HFFc6 (cell line): ENCODE data around the gene SDSL. TPM values are rescaled to one million over a fixed set of nuclear protein-coding genes. Genes with fewer than 3 reads are reported as not detected.

Source experiments
- DNase-seq: peaks from one replicate; pipeline ENCODE4 v3.0.0-alpha.2; 2018
- H3K27ac Mint-ChIP-seq: 2 replicates; pipeline ENCODE4 v1.8.0; 2020; ENCODE audit warnings: mild to moderate bottlenecking, mixed read lengths
- H3K27me3 Mint-ChIP-seq: 2 replicates; pipeline ENCODE4 v1.8.0; 2021; ENCODE audit warnings: mild to moderate bottlenecking, moderate library complexity, mixed read lengths; ENCODE audit not compliant: insufficient read depth
- H3K36me3 Mint-ChIP-seq: 2 replicates; pipeline ENCODE4 v1.8.0; 2021; ENCODE audit warnings: low read depth, mixed read lengths
- H3K4me1 Mint-ChIP-seq: 2 replicates; pipeline ENCODE4 v1.8.0; 2020; ENCODE audit warnings: low read depth, mixed read lengths
- H3K4me3 Mint-ChIP-seq: 2 replicates; pipeline ENCODE4 v1.8.0; 2020; ENCODE audit warnings: mild to moderate bottlenecking, moderate library complexity, mixed read lengths
- H3K9me3 Mint-ChIP-seq: 2 replicates; pipeline ENCODE4 v1.8.0; 2020; ENCODE audit warnings: mild to moderate bottlenecking, mixed read lengths
- CTCF ChIP-seq: fragments of 200-600 bp; sonication (generic); IDR thresholded peaks from 2 replicates; pipeline ENCODE4 v1.5.0; 2021; ENCODE audit warnings: antibody characterized with exemption, mild to moderate bottlenecking
- total RNA-seq, 6 experiments: library from RNA; stranded (reverse); fragmentation: NEBNext Ultra II Directional; extraction: Animal tissue kit (Norgen Biotek cat#: 25700); gene quantifications; 2 replicates in 1 of 6; 3 replicates in 5 of 6; pipeline ENCODE4 v1.2.3, GENCODE V29; 2021

SDSL gene
- total RNA-seq, 6 experiments from 2014 or later: 8.5 to 11.6 (median 10.4) TPM

DNA sequence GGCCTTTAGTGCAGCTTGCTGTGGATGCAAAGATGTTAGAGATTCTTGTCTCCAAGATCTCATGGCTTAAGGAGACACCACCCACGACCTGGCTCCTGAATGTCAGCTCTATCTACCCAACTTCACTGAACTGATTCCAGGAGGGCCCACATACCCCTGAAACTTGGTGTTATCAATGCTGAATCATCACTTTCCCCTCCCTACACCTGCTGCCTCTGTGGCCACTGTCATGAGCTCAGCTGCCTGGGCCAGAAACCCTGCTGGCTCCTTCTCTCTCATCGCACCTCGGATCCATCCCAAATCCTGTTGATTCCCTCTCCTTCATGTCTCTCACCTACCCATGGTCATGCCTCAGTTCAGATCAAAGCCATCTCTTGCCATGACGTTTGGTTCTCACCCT lies 64.5 kb downstream of the SDSL start:
- no peak overlapping the region for H3K27ac Mint-ChIP-seq
- H3K4me1 Mint-ChIP-seq: no peaks in the 10 kb centered on the region
- peaks cover 16% of the 10 kb centered on the region for H3K27me3 Mint-ChIP-seq
- DNase-seq: no peak
- H3K9me3 Mint-ChIP-seq: no peaks in the 10 kb centered on the region
- no peaks in the 10 kb centered on the region for H3K36me3 Mint-ChIP-seq
- H3K4me3 Mint-ChIP-seq: no peak overlapping the region
- TF ChIP-seq CTCF: no peak

Other genes with a start within 250 kb of the SDSL start
- 10 to 100 TPM; 60.1 to 71.0 (median 61.9) TPM for gene DDX54, start 236.9 kb upstream of the SDSL start, total RNA-seq
- gene RITA1, start 236.7 kb upstream of the SDSL start, total RNA-seq: 10 to 100 TPM; 18.0 to 20.9 (median 18.7) TPM
- 10 to 100 TPM; 19.0 to 33.3 (median 20.6) TPM for gene TPCN1, start 200.9 kb upstream of the SDSL start, total RNA-seq
- gene SLC8B1, start 87.3 kb upstream of the SDSL start, total RNA-seq: 1 to 10 TPM; 5.8 to 6.7 (median 6.3) TPM
- gene PLBD2, start 63.8 kb upstream of the SDSL start, total RNA-seq: 10 to 100 TPM; 49.8 to 64.3 (median 54.6) TPM
- gene SDS, start 18.5 kb upstream of the SDSL start, total RNA-seq: not detected
- gene LHX5, start 49.5 kb downstream of the SDSL start, total RNA-seq: not detected